D341Med (cell line): ENCODE data around the gene KIF1B.

Experiments used
- DNase-seq: peaks from one replicate; pipeline ENCODE4 v3.0.0; 2012; ENCODE audit warnings: low spot score

KIF1B gene

GRCh38 chr1:10283318-10283984, 73.1 kb downstream of the KIF1B start:
- no peak for DNase-seq

- DNase-seq: no peak
These were observed 75.9 kb downstream of the KIF1B start for GRCh38 chr1:10286244-10286643.

DNA sequence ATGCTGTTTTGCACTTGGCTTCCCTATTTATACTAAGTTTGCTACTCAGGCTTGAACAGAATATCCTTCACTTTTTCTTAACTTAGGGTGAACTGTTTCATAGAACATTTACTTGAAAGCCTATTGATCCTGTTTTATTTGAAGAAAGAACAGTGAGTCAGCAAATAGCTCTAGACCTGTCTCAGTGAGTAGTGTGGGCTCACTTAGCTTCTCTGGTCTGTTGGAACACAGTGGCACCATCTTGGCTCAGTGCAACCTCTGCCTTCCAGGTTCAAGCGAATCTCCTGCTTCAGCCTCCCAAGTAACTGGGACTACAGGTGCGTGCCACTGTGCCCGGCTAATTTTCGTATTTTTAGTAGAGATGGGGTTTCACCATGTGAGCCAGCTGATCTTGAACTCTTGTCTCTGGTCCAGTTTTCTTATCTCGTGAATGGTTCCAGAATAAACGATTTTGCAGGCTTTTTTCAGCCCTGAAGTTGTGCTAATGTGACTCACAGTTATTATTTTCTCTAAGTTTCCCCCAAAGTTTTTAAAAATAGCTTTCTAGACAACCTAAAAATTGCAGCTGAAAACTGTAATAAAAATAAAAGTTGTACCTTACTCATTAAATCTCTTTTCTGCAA, 76.8 kb downstream of the KIF1B start:
- DNase-seq: no peak

GRCh38 chr1:10288029-10288615, 77.8 kb downstream of the KIF1B start:
- no peak for DNase-seq

DNA sequence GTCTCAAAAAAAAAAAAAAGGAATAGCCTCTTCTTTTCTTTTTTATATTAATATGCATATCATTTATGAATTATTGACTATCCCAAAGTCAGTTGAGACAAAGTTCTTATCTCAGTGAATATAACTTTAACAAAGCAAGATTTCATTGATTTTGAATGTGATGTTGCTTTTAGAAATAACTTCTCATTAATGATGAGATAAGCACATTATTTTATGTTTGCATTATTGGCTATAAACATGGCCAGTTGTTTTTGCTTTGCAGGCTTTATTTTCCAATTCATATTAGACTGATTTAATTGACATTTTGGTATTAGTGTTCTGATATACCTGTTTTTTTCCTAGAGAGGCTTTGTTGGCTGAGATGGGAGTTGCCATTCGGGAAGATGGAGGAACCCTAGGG, 81.3 kb downstream of the KIF1B start:
- DNase-seq: no peak

DNA sequence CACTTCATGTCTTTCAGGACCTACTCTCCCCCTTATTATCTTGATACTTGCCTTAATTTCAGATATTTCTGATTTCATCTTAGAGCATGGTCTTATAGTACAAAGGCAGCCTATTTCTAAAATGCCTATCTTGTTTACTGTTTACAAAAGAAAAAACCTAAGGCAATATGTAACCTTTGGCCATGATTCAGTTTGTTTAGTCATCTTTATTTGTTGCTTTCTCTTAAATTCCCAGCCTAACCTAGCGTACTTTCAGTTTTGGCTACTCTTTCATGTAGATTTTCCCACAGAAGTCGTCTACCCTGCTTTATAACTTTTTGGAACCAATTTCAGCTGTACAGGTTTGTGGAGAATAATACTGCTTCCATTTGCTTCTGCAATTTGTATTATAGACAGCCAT, 81.8 kb downstream of the KIF1B start:
- DNase-seq: no peak

GRCh38 chr1:10295481-10296085, 85.2 kb downstream of the KIF1B start:
- DNase-seq: no peak

GRCh38 chr1:10299151-10299550, 88.8 kb downstream of the KIF1B start:
- no peak for DNase-seq

DNA sequence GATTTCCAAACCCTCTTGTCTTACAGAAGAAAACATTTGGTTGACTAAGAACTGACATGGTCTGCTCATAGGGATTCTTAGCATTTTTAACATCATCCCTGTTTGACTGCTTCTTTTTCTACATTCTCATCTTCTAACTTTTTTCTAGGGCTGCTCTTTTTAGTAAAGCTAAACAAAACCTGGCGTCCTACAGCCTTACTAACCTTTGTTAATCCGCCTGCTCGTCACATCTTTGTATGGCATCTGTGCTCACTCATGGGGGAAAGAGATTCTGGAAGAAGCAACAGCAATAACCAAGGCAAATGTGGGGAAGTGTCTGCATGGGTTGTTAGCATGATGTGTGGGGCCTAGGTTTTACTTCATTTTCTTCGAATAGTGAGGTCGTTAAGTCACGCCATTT, 92.0 kb downstream of the KIF1B start:
- DNase-seq: no peak

DNA sequence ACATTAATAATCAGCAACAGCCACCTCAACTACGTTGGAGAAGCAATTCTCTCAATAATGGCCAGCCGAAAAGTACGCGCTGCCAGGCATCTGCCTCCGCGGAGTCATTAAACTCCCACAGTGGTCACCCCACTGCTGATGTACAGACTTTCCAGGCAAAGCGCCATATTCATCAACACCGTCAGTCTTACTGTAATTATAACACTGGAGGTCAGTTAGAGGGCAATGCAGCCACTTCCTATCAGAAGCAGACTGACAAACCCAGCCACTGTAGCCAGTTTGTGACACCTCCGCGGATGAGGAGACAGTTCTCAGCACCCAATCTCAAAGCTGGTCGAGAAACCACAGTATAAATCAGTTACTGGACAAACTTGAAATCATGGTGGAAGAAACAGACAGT, 93.9 kb downstream of the KIF1B start:
- DNase-seq: no peak

DNA sequence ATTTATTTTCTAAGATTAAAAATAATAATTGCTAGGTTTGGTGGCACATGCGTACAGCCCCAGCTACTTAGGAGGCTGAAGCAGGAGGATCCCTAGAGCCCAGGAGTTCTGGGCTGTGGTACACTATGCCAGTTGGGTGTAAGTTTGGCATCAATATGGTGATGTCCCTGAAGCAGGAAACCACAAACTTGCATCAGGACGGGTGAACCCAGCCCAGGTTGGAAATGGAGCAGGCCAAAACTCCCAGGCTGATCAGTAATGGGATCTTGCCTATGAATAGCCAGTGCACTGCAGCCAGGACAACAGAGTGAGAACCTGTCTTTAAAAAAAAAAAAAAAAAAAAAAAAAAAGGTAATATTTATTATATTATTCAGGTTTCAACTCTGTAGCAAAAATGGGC, 96.1 kb downstream of the KIF1B start:
- DNase-seq: no peak

- no peak for DNase-seq
These were observed 97.6 kb downstream of the KIF1B start for GRCh38 chr1:10308001-10308400.

GRCh38 chr1:10309243-10310011, 99.1 kb downstream of the KIF1B start:
- no peak for DNase-seq

DNA sequence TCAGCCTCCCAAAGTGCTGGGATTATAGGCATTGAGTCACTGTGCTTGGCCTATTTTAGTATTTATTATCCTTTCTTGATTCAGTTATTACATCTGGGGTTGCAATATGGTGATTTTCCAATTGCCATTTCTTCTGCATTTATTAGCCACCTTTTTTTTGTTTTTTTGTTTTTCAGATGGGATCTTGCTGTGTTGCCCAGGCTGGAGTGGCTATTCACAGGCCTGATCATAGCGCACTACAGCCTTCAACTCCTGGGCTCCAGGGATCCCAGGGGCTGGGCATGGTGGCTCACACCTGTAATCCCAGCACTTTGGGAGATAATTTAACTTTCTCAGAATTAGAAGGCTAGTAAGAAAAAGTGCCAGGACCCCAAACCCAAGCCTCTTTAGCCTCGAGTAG, 106.4 kb downstream of the KIF1B start:
- no peak for DNase-seq

DNA sequence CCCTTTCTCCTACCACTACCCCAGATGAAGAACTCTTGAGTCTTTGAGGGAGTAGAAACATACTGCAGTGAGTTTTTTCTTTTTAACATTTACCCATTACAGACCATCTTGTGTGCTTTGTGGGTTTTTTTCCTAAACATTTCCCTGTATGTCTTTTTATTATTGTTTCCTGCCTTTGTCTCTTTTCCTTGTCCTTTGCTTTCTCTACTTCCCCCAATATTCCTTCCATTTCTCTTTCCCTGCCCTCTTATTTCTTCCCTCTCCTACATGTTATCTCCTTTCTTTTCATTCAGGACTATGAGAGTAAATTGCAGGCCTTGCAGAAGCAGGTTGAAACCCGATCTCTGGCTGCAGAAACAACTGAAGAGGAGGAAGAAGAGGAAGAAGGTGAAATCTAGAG, 109.4 kb downstream of the KIF1B start:
- DNase-seq: no peak

DNA sequence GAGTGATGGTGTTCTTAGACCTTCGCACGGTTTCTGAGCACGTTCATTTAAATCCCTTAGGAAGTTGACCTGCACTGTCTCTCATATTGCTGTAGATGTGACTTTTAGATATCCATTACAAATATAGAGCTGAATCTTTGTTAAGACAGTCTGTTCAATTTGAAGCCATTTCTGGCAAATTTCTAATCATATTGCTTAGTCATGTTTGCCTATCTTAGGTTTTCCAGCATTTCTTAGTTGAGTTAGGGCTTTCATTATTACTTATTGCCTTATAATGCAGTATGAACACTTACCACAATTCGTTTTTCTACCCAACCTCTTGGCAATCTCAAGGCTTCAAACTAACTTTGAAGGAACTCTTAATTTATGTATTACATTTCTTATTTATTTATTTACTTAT, 110.0 kb downstream of the KIF1B start:
- no peak for DNase-seq

DNA sequence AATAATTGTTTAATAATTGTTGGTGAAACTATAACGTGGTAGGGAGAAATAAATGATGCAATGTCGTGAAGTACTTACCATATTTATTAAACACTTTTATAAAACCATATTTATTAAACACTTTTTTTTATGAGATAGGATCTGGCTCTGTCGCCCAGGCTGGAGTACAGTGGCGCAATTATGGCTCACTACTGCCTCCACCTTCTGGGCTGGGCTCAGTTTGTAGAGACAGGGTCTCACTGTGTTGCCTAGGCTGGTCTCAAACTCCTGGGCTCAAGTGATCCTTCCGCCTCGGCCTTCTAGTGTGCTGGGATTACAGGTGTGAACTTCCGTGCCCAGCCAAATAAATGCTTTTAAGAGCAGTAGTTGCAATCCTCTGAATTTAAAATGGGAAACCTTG, 112.5 kb downstream of the KIF1B start:
- no peak for DNase-seq

DNA sequence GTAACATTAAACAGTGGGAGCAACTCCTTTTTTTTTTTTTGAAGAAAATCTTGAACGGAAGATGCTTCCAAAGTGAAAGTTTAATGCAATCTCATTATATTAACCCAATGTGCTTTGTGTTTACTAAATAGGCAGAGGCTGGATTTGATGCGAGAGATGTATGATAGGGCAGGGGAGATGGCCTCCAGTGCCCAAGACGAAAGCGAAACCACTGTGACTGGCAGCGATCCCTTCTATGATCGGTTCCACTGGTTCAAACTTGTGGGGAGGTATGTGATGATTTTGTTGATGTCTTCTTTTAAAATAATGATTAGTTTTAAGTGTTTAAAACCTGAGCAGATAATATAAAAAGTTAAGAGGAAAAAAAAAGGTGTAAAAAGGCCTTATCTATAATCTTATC, 114.3 kb downstream of the KIF1B start:
- no peak for DNase-seq

GRCh38 chr1:10325521-10325920, 115.2 kb downstream of the KIF1B start:
- no peak for DNase-seq

GRCh38 chr1:10326251-10326650, 115.9 kb downstream of the KIF1B start:
- DNase-seq: no peak

DNA sequence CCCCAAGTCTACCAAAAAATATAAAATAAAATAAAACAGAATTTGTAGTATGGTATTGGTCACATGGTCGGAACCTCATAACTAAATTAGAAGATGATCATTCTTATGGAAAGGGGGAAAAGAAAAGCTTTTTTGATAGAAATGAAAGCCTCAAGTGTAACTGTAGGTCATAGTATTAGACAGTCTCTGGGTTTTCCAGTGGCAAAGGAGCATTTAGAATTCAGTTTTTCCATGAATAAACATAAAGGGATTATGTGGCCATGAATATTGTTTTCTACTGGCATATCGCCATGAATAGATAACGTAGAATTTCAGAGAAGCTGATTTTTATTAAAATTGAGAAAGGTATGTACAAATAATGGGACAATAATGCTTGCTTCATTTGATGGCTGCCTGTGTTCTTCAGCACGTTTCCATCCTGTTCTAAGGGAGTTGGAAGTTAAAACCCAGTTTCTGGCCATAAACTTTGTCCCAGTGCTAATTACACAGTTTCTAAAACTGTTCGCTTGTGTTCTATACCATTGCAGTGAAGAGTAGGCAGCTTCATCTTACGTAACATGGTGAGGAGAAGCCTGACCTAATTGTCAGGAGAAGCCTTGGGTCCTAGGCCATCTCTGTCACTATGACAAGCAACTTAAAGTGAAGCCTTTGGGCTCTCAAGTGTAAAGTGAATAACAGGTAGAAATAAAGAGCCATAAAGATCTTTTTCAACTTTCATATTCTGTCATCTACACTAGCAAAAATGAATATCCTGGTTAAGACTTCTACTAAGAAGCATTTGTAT, 118.0 kb downstream of the KIF1B start:
- no peak for DNase-seq

DNA sequence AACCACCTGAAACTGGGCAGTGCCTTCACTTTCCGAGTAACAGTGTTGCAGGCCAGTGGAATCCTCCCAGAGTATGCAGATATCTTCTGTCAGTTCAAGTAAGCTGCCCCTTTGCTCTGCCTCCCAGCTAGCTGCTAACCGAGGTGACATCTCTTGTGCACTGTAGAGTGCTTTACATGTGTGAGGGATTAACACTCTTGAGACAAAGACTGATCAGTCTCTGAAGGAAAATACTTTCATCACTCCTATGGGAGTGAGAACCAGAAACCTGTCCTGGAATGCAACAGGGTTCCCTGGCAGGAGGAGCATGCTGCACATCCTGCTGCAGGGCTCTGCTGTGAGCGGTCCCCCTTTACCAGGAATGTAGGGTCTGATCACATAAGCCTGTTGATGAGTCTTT, 127.1 kb downstream of the KIF1B start:
- no peak for DNase-seq
